ENCODE measurements around the gene AGPAT1. TPM values are rescaled to one million over a fixed set of nuclear protein-coding genes. Genes with fewer than 3 reads are reported as not detected.

The AGPAT1 gene
- total and polyA plus RNA-seq, 2 of the 13 experiments (the other 11 are each of a cell fraction or from before 2014, with no cell fraction given) = 51.3 to 139 TPM

- no peak for TF ChIP-seq THAP9 (CRISPR knock-in tag; IDR thresholded peaks at IDR 0.05; ENCODE audit: borderline replicate concordance)
- 0 out of 2 replicates have a peak, but pooled peaks have one; percentile 10 for TF ChIP-seq SALL1 (CRISPR knock-in tag; IDR thresholded peaks at IDR 0.05)
- no peak for TF ChIP-seq PREB (CRISPR knock-in tag; IDR thresholded peaks at IDR 0.05)
- peak; percentile 84 for TF ChIP-seq SKI (IDR thresholded peaks at IDR 0.05; ENCODE audit: partially characterized antibody)
Measured at GRCh38 chr6:32140420-32141046, 35.4 kb downstream of the AGPAT1 start (continued).

- no peaks in the 10 kb centered on the region for H3K9me3 ChIP-seq (ENCODE audit: low read length)
- no peak overlapping the region for H2AFZ ChIP-seq (ENCODE audit: low read length)
- ATAC-seq (no peak), FAIRE-seq (no peak), DNase-seq (ENCODE audit: low spot score) (no peak)
- POLR2A ChIA-PET = interaction anchor here (0.7 to 1.5 kb wide), 3 partner anchors 9 to 1138 kb away, joined by 3 to 4 read pairs (median 4); partner anchors contain the start of genes FKBPL and PRRT1
- peaks cover 44% of the 10 kb centered on the region for H3K4me1 ChIP-seq (ENCODE audit: insufficient read depth, low read length)
- no peak overlapping the region for H3K4me2 ChIP-seq (ENCODE audit: low read depth, low read length)
- H3K36me3 ChIP-seq (replicated peaks in 1 of 2; ENCODE audit: control insufficient read depth in 1 of 2, insufficient read depth in 2 of 2, low read length in 2 of 2) = no peaks in the 10 kb centered on the region
- CTCF ChIA-PET (ENCODE audit: low intra/inter-chr PET ratio, low total read pairs) = no interaction called here
- H3K79me2 ChIP-seq (ENCODE audit: insufficient read depth, low read length) = no peaks in the 10 kb centered on the region
- H4K20me1 ChIP-seq (ENCODE audit: insufficient read depth, low read length) = no peaks in the 10 kb centered on the region
- no peaks in the 10 kb centered on the region for H3K27me3 ChIP-seq (ENCODE audit: control insufficient read depth in 1 of 2, insufficient read depth in 2 of 2, low read length in 2 of 2)
- H3K27ac ChIP-seq (ENCODE audit: extremely low read length, insufficient read depth, low read length) = no peak overlapping the region
- BruUV-seq (replicated peaks) = no TSS peak
- in situ Hi-C loops (cut with HindIII; ENCODE audit: extremely low pct_ligation_motif_present, low pct_unique_long_range_greater_than_20kb) (no loop called here), intact Hi-C loops (cut with micrococcal nuclease; ENCODE audit: unreplicated experiment) (no loop called here)
- WGBS (ENCODE audit: low lambda C conversion rate) = 42% methylated on average over 5 of the region's 5 CpGs
- no peak overlapping the region for H3K4me3 ChIP-seq (replicated peaks in 1 of 3; ENCODE audit: insufficient read depth in 1 of 3, low read depth in 2 of 3, low read length in 3 of 3)
- no peak overlapping the region for H3K9ac ChIP-seq (ENCODE audit: insufficient read depth, low read depth, low read length)
- no peak for TF ChIP-seq NFE2L1 (CRISPR knock-in tag; IDR thresholded peaks at IDR 0.05; ENCODE audit: borderline replicate concordance)
Measured at GRCh38 chr6:32139590-32139989, 36.3 kb downstream of the AGPAT1 start.
